Esophagus squamous epithelium (tissue), 5 donors: ENCODE data around the gene SHISA3. TPM values are rescaled to one million over a fixed set of nuclear protein-coding genes. Genes with fewer than 3 reads are reported as not detected.

ENCODE experiments used
- DNase-seq: peaks from one replicate; lab custom pipeline; 2025; lab: John Stamatoyannopoulos, UW
- H3K27ac ChIP-seq, 4 donors: fragments of 200-600 bp; sonication (generic); one replicate each; pipeline ENCODE4 v1.5.1; 2016 to 2019; ENCODE audit warnings: mild to moderate bottlenecking in 1 of 4
- H3K27me3 ChIP-seq, 4 donors: fragments of 200-600 bp; sonication (generic); 1 replicate in 3 of 4; 2 replicates in 1 of 4; pipeline versions ENCODE4 v1.5.1 to v1.6.0; 2017 to 2021; ENCODE audit warnings: antibody characterized with exemption in 1 of 4
- H3K36me3 ChIP-seq, 3 donors: fragments of 200-600 bp; sonication (generic); one replicate each; pipeline ENCODE4 v1.5.1; 2016 to 2019
- H3K4me1 ChIP-seq, 3 donors: fragments of 200-600 bp; sonication (generic); one replicate each; pipeline ENCODE4 v1.5.1; 2017 to 2019
- H3K4me3 ChIP-seq, 4 donors: fragments of 200-600 bp; sonication (generic); 1 replicate in 3 of 4; 2 replicates in 1 of 4; pipeline ENCODE4 v1.5.1; 2016 to 2019; ENCODE audit warnings: mild to moderate bottlenecking in 2 of 4, moderate library complexity in 1 of 4
- H3K9me3 ChIP-seq, 3 donors: fragments of 200-600 bp; sonication (generic); one replicate each; pipeline ENCODE4 v1.5.1; 2016 to 2019
- POLR2A ChIP-seq, 4 donors: fragments of 450-650 bp; IDR thresholded peaks; one replicate each; pipeline ENCODE4 v1.6.1; 2017; ENCODE audit warnings: antibody characterized with exemption in 4 of 4, mild to moderate bottlenecking in 4 of 4, moderate library complexity in 3 of 4
- WGBS, 2 donors: methylation state at CpG; one replicate each; pipeline ENCODE4 v1.1.5; 2018; 5-methylcytosine and 5-hydroxymethylcytosine counted together
- intact Hi-C: fragments of 100-400 bp; cut with DNase I; formaldehyde crosslinking; loops from one replicate; pipeline ENCODE4 v1.15.0; 2022
- total RNA-seq, 4 donors: library from RNA; depleted of rRNA; stranded (reverse); fragments of >200 nt; gene quantifications; one replicate each; pipeline ENCODE4 v1.1.0, GENCODE V29; 2016
- TF ChIP-seq, protein P1 (sequence below), 6 experiments: fragments of 450-650 bp in 4 of 6; fragments of 200-600 bp in 2 of 6; sonication (generic) in 2 of 6; IDR thresholded peaks; one replicate each; pipeline ENCODE4 v1.5.1; 2016 to 2019; ENCODE audit warnings: antibody characterized with exemption in 6 of 6, mild to moderate bottlenecking in 4 of 6, moderate library complexity in 4 of 6
- donor health status: DM: yes; HTN: yes; CAD: no.

SHISA3 gene
- total RNA-seq, 4 donors from 2014 or later, result 0.18 to 1.5 (median 0.64) TPM; not detected in 1

DNA sequence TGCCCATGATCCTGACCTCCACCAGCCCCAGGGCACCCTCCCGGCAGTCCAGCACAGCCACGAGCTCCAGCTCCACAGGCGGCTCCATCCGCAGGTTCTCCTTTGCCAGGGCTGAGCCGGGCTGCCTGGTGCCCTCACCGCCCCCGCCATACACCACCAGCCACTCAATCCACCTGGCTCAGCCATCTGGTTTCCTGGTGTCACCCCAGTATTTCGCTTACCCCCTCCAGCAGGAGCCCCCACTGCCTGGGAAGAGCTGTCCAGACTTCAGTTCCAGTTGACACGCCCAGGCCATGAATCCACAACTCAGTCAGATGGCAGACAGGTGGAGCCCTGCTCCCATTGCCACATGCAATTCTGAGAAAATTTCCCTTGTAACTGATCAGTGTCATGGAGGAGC, 3.9 kb downstream of the SHISA3 start:
- H3K27ac ChIP-seq, result no peak overlapping the region
- peaks cover 15 to 64% (median 24%) of the 10 kb centered on the region in 4 donors for H3K27me3 ChIP-seq
- H3K36me3 ChIP-seq, result no peaks in the 10 kb centered on the region
- TF ChIP-seq, protein P1, sequence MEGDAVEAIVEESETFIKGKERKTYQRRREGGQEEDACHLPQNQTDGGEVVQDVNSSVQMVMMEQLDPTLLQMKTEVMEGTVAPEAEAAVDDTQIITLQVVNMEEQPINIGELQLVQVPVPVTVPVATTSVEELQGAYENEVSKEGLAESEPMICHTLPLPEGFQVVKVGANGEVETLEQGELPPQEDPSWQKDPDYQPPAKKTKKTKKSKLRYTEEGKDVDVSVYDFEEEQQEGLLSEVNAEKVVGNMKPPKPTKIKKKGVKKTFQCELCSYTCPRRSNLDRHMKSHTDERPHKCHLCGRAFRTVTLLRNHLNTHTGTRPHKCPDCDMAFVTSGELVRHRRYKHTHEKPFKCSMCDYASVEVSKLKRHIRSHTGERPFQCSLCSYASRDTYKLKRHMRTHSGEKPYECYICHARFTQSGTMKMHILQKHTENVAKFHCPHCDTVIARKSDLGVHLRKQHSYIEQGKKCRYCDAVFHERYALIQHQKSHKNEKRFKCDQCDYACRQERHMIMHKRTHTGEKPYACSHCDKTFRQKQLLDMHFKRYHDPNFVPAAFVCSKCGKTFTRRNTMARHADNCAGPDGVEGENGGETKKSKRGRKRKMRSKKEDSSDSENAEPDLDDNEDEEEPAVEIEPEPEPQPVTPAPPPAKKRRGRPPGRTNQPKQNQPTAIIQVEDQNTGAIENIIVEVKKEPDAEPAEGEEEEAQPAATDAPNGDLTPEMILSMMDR (IDR thresholded peaks at IDR 0.05), result peak in 1 of 6 experiments; percentile 23
- no peak for TF ChIP-seq POLR2A (IDR thresholded peaks at IDR 0.05)
- peaks cover 18 to 30% (median 24%) of the 10 kb centered on the region in 3 donors for H3K4me1 ChIP-seq
- no peak overlapping the region for H3K4me3 ChIP-seq
- WGBS, 2 donors, result 81 to 92% methylated on average over 3 to 4 of the region's 9 CpGs
- intact Hi-C loops, result no loop called here
- no peaks in the 10 kb centered on the region for H3K9me3 ChIP-seq
- DNase-seq, result no peak

DNA sequence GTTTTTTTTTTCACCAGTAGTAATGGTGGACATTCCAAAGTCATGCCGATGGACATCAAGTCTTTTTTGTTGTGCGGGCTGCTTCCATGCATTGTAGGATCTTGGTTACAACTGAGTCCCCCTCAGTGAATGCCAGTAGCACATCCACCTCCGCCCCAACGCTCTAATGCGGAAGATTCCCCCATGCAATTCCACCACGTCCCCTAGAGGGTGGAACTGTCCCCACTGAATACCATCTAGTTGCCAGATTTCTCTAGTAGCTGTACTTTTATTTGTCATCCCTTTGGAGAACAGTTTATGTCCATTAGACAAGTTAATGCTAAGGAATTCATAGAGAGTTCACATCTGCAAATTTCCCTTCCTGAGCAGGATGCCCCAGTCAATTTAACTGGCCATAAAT, 6.7 kb downstream of the SHISA3 start:
- intact Hi-C loops, result no loop called here

DNA sequence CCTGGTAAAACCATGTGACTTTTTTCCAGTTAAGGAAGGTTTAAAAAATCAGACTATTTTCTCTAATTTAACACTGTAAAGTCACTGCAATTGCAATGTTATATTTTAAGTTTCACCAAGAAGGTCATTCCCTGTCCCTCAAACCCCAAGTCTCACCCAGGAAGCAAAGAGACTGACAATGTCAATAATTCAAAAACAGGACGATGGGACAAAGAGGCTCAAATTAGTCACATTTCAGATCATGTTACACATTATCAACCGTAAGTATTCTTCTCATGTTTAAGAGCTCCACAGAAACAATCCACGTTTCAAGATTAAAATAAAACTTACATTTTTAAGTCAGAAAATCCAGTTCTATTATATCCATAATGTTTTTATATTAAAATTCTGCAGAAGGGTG, 13.2 kb downstream of the SHISA3 start:
- intact Hi-C loops, result no loop called here
- H3K27me3 ChIP-seq, result no peaks in the 10 kb centered on the region
- no peak for DNase-seq

More for the DNA sequence above, 6.7 kb downstream of the SHISA3 start:
- Histone ChIP-seq H3K4me3 (no peak overlapping the region), H3K27me3 (peaks cover under 1 to 36% (median 4%) of the 10 kb centered on the region in 4 donors), H3K9me3 (no peaks in the 10 kb centered on the region), H3K36me3 (no peaks in the 10 kb centered on the region), H3K27ac (no peak overlapping the region), H3K4me1 (peaks cover 0 to 5% (median 0%) of the 10 kb centered on the region in 3 donors)
- no peak for TF ChIP-seq POLR2A (IDR thresholded peaks at IDR 0.05)
- TF ChIP-seq, protein P1 (IDR thresholded peaks at IDR 0.05), result no peak
- DNase-seq, result no peak
- 85 to 92% methylated on average over 6 of the region's 6 CpGs for WGBS, 2 donors

DNA sequence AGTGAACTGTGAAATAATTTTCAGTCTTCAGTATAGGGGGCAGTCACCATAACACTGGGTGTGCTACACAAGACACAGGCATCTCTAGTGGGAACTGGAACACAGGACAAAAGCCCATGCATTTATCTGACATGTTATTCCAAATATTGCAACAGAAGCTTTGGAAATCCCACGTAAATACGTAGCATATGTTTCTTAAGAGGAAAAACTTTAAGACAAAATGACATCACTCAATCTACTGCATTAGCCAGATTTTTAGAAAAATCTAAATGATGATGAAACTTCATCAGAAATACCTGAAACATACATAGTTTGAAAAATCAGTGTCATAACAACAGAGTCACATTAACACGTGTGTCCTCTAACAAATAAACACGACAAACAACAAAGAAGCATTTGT, 14.5 kb downstream of the SHISA3 start:
- WGBS, 2 donors, result 79 to 81% methylated on average over 4 of the region's 4 CpGs
- intact Hi-C loops, result no loop called here
- Histone ChIP-seq H3K9me3 (no peaks in the 10 kb centered on the region), H3K36me3 (no peaks in the 10 kb centered on the region), H3K27me3 (no peaks in the 10 kb centered on the region), H3K4me3 (no peak overlapping the region), H3K4me1 (no peaks in the 10 kb centered on the region), H3K27ac (no peak overlapping the region)
- no peak for TF ChIP-seq POLR2A (IDR thresholded peaks at IDR 0.05)
- TF ChIP-seq, protein P1 (IDR thresholded peaks at IDR 0.05), result no peak
- no peak for DNase-seq

More for the DNA sequence above, 13.2 kb downstream of the SHISA3 start:
- H3K36me3 ChIP-seq, result no peaks in the 10 kb centered on the region
- no peak overlapping the region for H3K4me3 ChIP-seq
- H3K4me1 ChIP-seq, result no peaks in the 10 kb centered on the region
- no peak for TF ChIP-seq POLR2A (IDR thresholded peaks at IDR 0.05)
- TF ChIP-seq, protein P1 (IDR thresholded peaks at IDR 0.05), result no peak
- WGBS, 2 donors, result 56 to 65% methylated on average over 3 of the region's 3 CpGs
- no peaks in the 10 kb centered on the region for H3K9me3 ChIP-seq
- no peak overlapping the region for H3K27ac ChIP-seq

GRCh38 chr4:42412251-42412650, 15.0 kb downstream of the SHISA3 start:
- Histone ChIP-seq H3K27me3 (no peaks in the 10 kb centered on the region), H3K36me3 (no peaks in the 10 kb centered on the region), H3K4me1 (no peaks in the 10 kb centered on the region), H3K27ac (no peak overlapping the region), H3K4me3 (no peak overlapping the region), H3K9me3 (no peaks in the 10 kb centered on the region)
- WGBS, 2 donors, result 38 to 52% methylated on average over 2 of the region's 2 CpGs
- no peak for TF ChIP-seq POLR2A (IDR thresholded peaks at IDR 0.05)
- DNase-seq, result no peak
- intact Hi-C loops, result no loop called here

- H3K27me3 ChIP-seq, result no peaks in the 10 kb centered on the region
- no peaks in the 10 kb centered on the region for H3K36me3 ChIP-seq
- no peak overlapping the region for H3K27ac ChIP-seq
- intact Hi-C loops, result no loop called here
- no peak for TF ChIP-seq POLR2A (IDR thresholded peaks at IDR 0.05)
- TF ChIP-seq, protein P1 (IDR thresholded peaks at IDR 0.05), result no peak
- no peak for DNase-seq
- no peaks in the 10 kb centered on the region for H3K4me1 ChIP-seq
- WGBS, 2 donors, result 71 to 79% methylated on average over 1 of the region's 1 CpG
- H3K9me3 ChIP-seq, result no peaks in the 10 kb centered on the region
- no peak overlapping the region for H3K4me3 ChIP-seq
Measured at GRCh38 chr4:42415281-42415680, 18.0 kb downstream of the SHISA3 start.
